Lower lobe of right lung (tissue), 2 donors: ENCODE measurements around the gene HEATR5A. TPM values are rescaled to one million over a fixed set of nuclear protein-coding genes. Genes with fewer than 3 reads are reported as not detected.
"Not testable (repeated sequence)": the region's sequence is repeated elsewhere in the genome, so short reads cannot be mapped to it uniquely, and the experiment has no call there.

Experiments used
- ATAC-seq, 2 donors: fragments of 200-7000 bp; cut with Tn5 transposase; one replicate each; pipeline ENCODE4 v1.9.1; 2020 to 2022; ENCODE audit warnings: mild to moderate bottlenecking in 2 of 2, moderate library complexity in 2 of 2
- DNase-seq: peaks from one replicate; pipeline ENCODE4 v3.0.0-alpha.2; 2020
- H3K27ac ChIP-seq: fragments of 200-600 bp; one replicate; pipeline ENCODE4 v1.8.0; 2022
- H3K27me3 ChIP-seq: fragments of 200-600 bp; one replicate; pipeline ENCODE4 v1.8.0; 2022; ENCODE audit warnings: low read depth
- H3K36me3 ChIP-seq: fragments of 200-600 bp; one replicate; pipeline ENCODE4 v1.8.0; 2022; ENCODE audit warnings: mild to moderate bottlenecking
- H3K4me1 ChIP-seq: fragments of 200-600 bp; one replicate; pipeline ENCODE4 v1.8.0; 2022
- H3K4me3 ChIP-seq: fragments of 200-600 bp; one replicate; pipeline ENCODE4 v1.8.0; 2022; ENCODE audit warnings: mild to moderate bottlenecking
- H3K9me3 ChIP-seq: fragments of 200-600 bp; one replicate; pipeline ENCODE4 v1.8.0; 2022
- intact Hi-C: fragments of 100-400 bp; cut with DNase I; formaldehyde crosslinking; loops from one replicate; pipeline ENCODE4 v1.11.0; 2022
- total RNA-seq: library from RNA; stranded (reverse); fragmentation: NEBNext Ultra II Directional; extraction: Animal tissue kit (Norgen Biotek cat#: 25700); gene quantifications from one replicate; pipeline ENCODE4 v1.2.1, GENCODE V29; 2021
- TF ChIP-seq, protein P1 (sequence below): fragments of 200-600 bp; IDR thresholded peaks from one replicate; pipeline ENCODE4 v1.8.0; 2022; ENCODE audit warnings: antibody characterized with exemption, mild to moderate bottlenecking
- donor health status: DM: no; HTN: yes; CAD: no; lungs with severe emphysema.

Gene HEATR5A
- total RNA-seq, 1 donor from 2014 or later: 41.6 TPM

DNA sequence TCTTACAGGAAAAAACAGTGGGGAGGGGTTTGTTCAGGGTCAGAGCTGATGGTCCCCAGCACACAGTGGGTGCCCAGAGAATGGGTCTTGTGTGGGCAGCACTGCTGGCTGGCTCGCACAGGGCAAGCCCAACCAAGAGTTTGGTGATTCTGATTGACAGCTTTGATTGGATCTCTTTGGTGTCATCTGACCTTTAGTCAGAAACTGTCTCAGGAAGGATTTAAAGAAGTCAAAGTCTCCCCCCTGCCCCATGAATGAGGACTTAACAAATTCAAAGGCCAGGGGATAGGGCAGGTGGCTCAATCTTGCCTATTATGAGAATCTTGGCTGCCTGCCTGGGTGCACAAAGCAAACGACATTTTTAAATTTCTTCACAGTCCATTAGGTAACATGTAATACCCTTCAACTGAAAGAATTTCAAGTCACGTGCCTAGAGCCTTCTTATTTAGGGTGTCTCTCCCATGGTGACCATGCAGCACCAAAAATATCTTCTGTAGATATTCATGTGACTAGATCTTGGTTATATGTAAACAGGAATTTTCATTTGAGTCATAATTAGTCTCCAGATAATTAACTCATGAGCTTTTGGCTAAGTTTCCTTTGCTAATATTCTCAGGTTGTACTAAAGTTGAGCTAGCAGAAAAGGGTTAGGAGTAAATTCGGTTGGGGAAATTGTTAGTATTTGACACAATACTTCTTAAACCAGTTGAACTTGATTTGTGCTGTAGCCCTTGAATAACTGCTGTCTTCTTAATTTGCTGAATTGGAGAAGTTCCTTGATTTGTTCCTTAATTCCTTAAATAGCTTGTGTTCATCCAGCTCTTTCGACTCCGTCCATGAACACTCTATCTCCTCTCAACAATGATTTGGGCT is 158.3 kb downstream of the HEATR5A start:
- ATAC-seq (peak; percentile 70 to 76), DNase-seq (peak; percentile 55)
- intact Hi-C loops: no loop called here
- Histone ChIP-seq H3K4me3 (no peak overlapping the region), H3K27ac (peak overlapping the region; percentile 81), H3K27me3 (no peaks in the 10 kb centered on the region), H3K9me3 (no peaks in the 10 kb centered on the region), H3K4me1 (peaks cover 45% of the 10 kb centered on the region), H3K36me3 (no peaks in the 10 kb centered on the region)
- TF ChIP-seq, protein P1, sequence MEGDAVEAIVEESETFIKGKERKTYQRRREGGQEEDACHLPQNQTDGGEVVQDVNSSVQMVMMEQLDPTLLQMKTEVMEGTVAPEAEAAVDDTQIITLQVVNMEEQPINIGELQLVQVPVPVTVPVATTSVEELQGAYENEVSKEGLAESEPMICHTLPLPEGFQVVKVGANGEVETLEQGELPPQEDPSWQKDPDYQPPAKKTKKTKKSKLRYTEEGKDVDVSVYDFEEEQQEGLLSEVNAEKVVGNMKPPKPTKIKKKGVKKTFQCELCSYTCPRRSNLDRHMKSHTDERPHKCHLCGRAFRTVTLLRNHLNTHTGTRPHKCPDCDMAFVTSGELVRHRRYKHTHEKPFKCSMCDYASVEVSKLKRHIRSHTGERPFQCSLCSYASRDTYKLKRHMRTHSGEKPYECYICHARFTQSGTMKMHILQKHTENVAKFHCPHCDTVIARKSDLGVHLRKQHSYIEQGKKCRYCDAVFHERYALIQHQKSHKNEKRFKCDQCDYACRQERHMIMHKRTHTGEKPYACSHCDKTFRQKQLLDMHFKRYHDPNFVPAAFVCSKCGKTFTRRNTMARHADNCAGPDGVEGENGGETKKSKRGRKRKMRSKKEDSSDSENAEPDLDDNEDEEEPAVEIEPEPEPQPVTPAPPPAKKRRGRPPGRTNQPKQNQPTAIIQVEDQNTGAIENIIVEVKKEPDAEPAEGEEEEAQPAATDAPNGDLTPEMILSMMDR: no peak

DNA sequence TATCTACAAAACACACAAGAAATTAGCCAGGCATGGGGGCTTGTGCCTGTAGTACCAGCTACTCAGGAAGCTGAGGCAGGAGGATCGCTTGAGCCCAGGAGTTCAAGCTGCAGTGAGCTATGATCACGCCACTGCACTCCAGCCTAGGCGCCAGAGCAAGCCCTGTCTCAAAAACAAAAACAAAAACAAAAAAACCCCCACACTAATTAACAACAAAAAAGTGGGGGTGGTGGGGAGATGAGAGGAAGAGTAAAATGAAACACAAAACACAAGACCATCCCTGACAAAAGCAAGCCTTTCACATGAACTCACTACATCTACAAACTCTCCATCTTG is 158.9 kb downstream of the HEATR5A start:
- no peak overlapping the region for H3K4me3 ChIP-seq
- intact Hi-C loops: no loop called here
- ATAC-seq: no peak
- no peaks in the 10 kb centered on the region for H3K27me3 ChIP-seq
- no peak for DNase-seq
- H3K36me3 ChIP-seq: no peaks in the 10 kb centered on the region
- H3K4me1 ChIP-seq: peaks cover 45% of the 10 kb centered on the region
- H3K9me3 ChIP-seq: no peaks in the 10 kb centered on the region
- TF ChIP-seq, protein P1: no peak
- peak overlapping the region; percentile 81 for H3K27ac ChIP-seq

- peaks cover 30% of the 10 kb centered on the region for H3K4me1 ChIP-seq
- intact Hi-C loops, H3K27ac ChIP-seq, H3K27me3 ChIP-seq, ATAC-seq, H3K4me3 ChIP-seq, H3K36me3 ChIP-seq, DNase-seq, H3K9me3 ChIP-seq: not testable (repeated sequence)
Measured at GRCh38 chr14:31259040-31259435, 161.3 kb downstream of the HEATR5A start.

DNA sequence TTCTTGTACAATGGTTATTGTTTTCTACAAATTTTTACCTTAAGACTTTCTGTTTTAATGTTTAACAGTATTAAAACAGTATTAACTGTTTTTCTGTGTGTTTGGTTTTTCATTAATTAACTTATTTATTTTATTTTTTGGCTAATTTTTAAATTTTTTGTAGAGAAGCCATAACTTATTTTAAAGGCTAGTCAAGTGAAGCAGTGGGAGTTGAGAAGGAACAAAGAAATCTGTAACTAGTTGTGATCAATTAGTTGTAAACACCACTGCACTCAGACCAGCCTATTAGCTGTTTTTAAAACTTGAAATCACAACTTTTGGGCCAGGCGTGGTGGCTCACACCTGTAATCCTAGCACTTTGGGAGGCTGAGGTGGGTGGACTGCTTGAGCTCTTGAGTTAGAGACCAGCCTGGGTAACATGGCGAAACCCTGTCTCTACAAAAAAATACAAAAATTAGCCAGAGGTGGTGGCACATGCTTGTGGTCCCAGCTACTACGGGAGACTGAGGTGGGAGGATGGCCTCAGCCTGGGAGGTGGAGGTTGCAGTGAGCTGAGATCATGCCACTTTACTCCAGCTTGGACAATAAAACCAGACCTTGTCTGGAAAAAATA is 161.8 kb downstream of the HEATR5A start:
- Histone ChIP-seq H3K27me3 (no peaks in the 10 kb centered on the region), H3K36me3 (no peaks in the 10 kb centered on the region), H3K4me3 (no peak overlapping the region), H3K27ac (no peak overlapping the region), H3K4me1 (peaks cover 25% of the 10 kb centered on the region), H3K9me3 (no peaks in the 10 kb centered on the region)
- intact Hi-C loops: no loop called here
- DNase-seq: no peak
- no peak for ATAC-seq
- TF ChIP-seq, protein P1: no peak

DNA sequence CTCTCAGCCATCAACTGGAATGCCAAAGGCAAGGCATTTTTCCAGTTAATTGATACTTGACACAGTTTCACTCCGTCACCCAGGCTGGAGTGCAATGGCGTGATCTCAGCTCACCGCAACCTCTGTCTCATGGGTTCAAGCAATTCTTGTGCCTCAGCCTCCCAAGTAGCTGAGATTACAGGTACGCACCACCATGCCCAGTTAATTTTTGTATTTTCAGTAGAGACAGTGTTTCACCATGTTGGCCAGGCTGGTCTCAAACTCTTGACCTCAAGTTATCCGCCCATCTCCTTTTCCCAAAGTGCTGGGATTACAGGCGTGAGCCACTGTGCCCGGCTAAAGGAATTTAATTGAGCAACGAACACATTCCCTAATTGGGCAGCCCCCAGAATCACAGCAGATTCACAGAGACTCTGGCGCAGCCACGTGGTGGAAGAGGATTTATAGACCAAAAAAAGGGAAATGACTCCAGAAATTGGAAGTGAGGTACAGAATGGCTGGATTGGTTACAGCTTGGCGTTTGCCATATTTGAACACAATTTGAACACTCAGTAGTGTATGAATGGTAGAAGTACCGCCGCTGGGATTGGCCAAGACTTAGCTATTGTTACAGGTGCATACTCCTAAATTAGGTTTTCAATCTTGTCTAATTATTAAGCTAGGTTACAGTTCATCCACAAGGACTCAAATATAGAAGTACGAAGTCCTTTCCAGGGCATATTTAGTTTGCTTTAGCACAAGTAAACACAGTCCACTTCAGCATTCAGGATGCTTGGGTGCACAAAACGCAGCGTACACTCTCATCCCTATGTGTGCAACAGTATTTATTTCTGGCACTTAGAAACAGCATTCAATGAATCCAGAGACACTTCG is 162.6 kb downstream of the HEATR5A start:
- ATAC-seq: peak; percentile 45 to 70
- H3K4me3 ChIP-seq, H3K9me3 ChIP-seq, DNase-seq, intact Hi-C loops, H3K27me3 ChIP-seq, H3K36me3 ChIP-seq, H3K27ac ChIP-seq: not testable (repeated sequence)
- H3K4me1 ChIP-seq: peaks cover 18% of the 10 kb centered on the region

DNA sequence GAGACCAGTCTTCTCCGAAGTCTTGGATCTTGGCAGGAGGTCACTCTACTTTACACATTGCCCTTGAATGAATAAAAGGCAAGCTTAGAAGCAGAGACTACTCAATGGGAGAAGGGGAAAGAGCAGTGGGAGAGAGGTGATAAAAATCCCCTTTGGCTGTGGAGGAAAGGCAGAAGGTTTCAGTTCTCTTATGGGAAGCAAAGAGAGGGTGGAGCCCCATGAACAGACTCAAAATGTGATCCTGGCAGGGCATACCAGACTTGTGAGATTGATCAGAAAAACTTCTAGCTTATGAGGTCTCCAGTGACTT is 163.2 kb downstream of the HEATR5A start:
- Histone ChIP-seq H3K9me3 (no peaks in the 10 kb centered on the region), H3K36me3 (no peaks in the 10 kb centered on the region), H3K4me1 (peaks cover 12% of the 10 kb centered on the region), H3K27ac (no peak overlapping the region), H3K4me3 (no peak overlapping the region), H3K27me3 (no peaks in the 10 kb centered on the region)
- intact Hi-C loops: no loop called here
- TF ChIP-seq, protein P1: no peak
- no peak for ATAC-seq
- DNase-seq: no peak
